ENCODE measurements around the gene KLF5. TPM values are rescaled to one million over a fixed set of nuclear protein-coding genes. Genes with fewer than 3 reads are reported as not detected.

The KLF5 gene
- total and polyA plus RNA-seq, 4 donors: 22.2 to 58.6 (median 47.7) TPM

DNA sequence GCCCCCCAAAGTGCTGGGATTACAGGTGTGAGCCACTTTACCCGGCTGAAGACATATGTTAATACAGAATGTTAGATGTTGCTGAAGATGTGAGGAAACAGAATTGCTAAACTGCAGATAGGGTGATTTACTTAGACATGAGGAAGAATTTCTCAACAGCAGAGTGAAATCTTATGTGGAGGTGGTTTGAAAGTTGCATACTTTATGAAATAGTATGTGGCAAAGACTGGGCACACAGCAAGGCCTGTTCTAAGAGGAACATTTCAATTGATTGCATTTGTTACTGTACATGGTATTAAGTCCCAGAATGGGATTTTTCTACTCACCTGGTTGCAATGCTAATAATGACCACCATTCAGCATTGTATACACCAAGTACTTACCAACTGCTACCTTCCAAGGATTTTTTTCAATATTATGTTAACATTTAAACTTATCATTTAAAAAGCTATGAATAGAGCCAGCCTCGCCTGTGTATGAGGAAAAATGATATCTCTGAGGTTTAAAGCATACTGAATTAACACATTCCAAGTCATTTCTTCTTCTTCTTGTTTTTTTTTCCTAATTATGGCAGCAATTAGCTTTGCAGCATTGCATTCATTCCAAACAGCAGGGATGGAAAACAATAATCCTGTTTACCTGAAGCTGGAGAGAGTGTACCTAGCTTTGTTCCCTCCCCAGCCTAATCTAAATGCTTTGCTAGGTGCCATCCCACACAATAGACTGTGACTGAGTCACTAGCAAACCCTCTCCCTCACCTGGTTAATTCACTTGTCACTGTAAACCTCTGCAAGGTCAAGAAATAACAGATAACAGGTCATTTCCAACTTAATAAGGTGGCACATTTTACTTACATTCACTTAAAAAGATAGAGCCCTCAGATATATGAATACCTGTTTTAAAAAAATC lies 19.4 kb upstream of the KLF5 start:
- H3K4me3 ChIP-seq: no peak overlapping the region
- H3K27me3 ChIP-seq (ENCODE audit: control insufficient read depth in 3 of 3, insufficient read depth in 3 of 3, low read length in 2 of 3): peaks cover 0 to 2% (median 0%) of the 10 kb centered on the region in 3 donors
- H3K9ac ChIP-seq (ENCODE audit: insufficient read depth in 1 of 2, low read length in 2 of 2): no peak overlapping the region
- no peak for ATAC-seq (ENCODE audit: insufficient read depth, low FRiP score)
- H3K36me3 ChIP-seq (ENCODE audit: control insufficient read depth in 4 of 4, insufficient read depth in 4 of 4, low read length in 4 of 4): no peaks in the 10 kb centered on the region
- TF ChIP-seq CTCF (IDR thresholded peaks at IDR 0.05; ENCODE audit: control extremely low read depth, extremely low read depth): no peak
- peaks cover 0 to 3% (median 0%) of the 10 kb centered on the region in 4 donors for H3K9me3 ChIP-seq (ENCODE audit: control insufficient read depth in 4 of 4, insufficient read depth in 3 of 4, low read length in 3 of 4)
- no peak overlapping the region for H3K27ac ChIP-seq (ENCODE audit: low read depth in 1 of 2, low read length in 1 of 2)
- no peaks in the 10 kb centered on the region for H3K4me1 ChIP-seq (ENCODE audit: control insufficient read depth in 5 of 5, insufficient read depth in 5 of 5, low read length in 5 of 5)
- no peak for DNase-seq
- WGBS, 2 donors: 58 to 78% methylated on average over 2 of the region's 2 CpGs

GRCh38 chr13:73040484-73040883 lies 18.3 kb upstream of the KLF5 start:
- Histone ChIP-seq H3K36me3 (ENCODE audit: control insufficient read depth in 4 of 4, insufficient read depth in 4 of 4, low read length in 4 of 4) (no peaks in the 10 kb centered on the region), H3K4me3 (no peak overlapping the region), H3K4me1 (ENCODE audit: control insufficient read depth in 5 of 5, insufficient read depth in 5 of 5, low read length in 5 of 5) (no peaks in the 10 kb centered on the region), H3K27ac (ENCODE audit: low read depth in 1 of 2, low read length in 1 of 2) (no peak overlapping the region), H3K9me3 (ENCODE audit: control insufficient read depth in 4 of 4, insufficient read depth in 3 of 4, low read length in 3 of 4) (peaks cover 0 to 3% (median 0%) of the 10 kb centered on the region in 4 donors), H3K27me3 (ENCODE audit: control insufficient read depth in 3 of 3, insufficient read depth in 3 of 3, low read length in 2 of 3) (peaks cover 0 to 2% (median 0%) of the 10 kb centered on the region in 3 donors), H3K9ac (ENCODE audit: insufficient read depth in 1 of 2, low read length in 2 of 2) (no peak overlapping the region)
- no peak for ATAC-seq (ENCODE audit: insufficient read depth, low FRiP score)
- 61 to 82% methylated on average over 3 of the region's 3 CpGs for WGBS, 2 donors
- TF ChIP-seq CTCF (IDR thresholded peaks at IDR 0.05; ENCODE audit: control extremely low read depth, extremely low read depth): no peak
- DNase-seq: no peak

DNA sequence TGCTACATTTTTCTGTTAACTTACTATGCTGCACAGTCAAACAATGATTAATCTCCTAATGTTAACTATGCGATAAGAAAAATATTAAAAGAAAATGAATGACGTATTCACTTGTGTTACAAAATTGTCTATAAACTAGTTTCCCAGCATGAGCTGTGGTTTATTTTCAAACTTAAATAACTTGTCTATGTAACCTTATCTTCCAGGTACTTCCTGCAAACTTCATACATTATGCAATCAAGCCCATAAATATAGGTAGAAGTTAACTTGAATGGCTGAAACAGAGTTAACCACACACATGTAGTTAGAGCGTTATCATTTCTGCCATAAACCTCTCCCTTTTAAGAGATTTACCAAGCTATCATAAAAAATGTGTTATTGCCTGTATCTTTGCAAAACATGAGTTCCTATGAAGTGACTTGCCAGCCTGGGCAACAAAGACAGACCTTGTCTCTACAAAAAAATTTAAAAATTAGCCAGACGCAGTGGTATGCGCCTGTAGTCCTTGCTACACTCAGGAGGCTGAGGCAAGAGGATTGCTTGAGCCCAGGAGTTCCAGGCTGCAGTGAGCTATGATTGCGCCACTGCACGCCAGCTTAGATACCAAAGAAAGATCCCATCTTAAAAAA lies 17.7 kb upstream of the KLF5 start:
- no peaks in the 10 kb centered on the region for H3K36me3 ChIP-seq (ENCODE audit: control insufficient read depth in 4 of 4, insufficient read depth in 4 of 4, low read length in 4 of 4)
- no peak for DNase-seq
- H3K9me3 ChIP-seq (ENCODE audit: control insufficient read depth in 4 of 4, insufficient read depth in 3 of 4, low read length in 3 of 4): peaks cover 0 to 3% (median 0%) of the 10 kb centered on the region in 4 donors
- peaks cover 0 to 2% (median 0%) of the 10 kb centered on the region in 3 donors for H3K27me3 ChIP-seq (ENCODE audit: control insufficient read depth in 3 of 3, insufficient read depth in 3 of 3, low read length in 2 of 3)
- ATAC-seq (ENCODE audit: insufficient read depth, low FRiP score): no peak
- no peaks in the 10 kb centered on the region for H3K4me1 ChIP-seq (ENCODE audit: control insufficient read depth in 5 of 5, insufficient read depth in 5 of 5, low read length in 5 of 5)
- no peak overlapping the region for H3K4me3 ChIP-seq
- H3K27ac ChIP-seq (ENCODE audit: low read depth in 1 of 2, low read length in 1 of 2): no peak overlapping the region
- TF ChIP-seq CTCF (IDR thresholded peaks at IDR 0.05; ENCODE audit: control extremely low read depth, extremely low read depth): no peak
- WGBS, 2 donors: 35 to 74% methylated on average over 7 of the region's 7 CpGs
- H3K9ac ChIP-seq (ENCODE audit: insufficient read depth in 1 of 2, low read length in 2 of 2): no peak overlapping the region
